HEK293 (cell line): ENCODE measurements around the gene GPR101.

ENCODE experiments used
- CTCF ChIA-PET: fragments of 350-600 bp; formaldehyde crosslinking; extraction: SDS; loops from one replicate; lab custom pipeline; 2021; ENCODE audit warnings: antibody characterized with exemption; lab: Yijun Ruan, JAX
- POLR2A ChIA-PET: fragments of 300-600 bp; formaldehyde crosslinking; extraction: SDS; loops from one replicate; lab custom pipeline; 2020; ENCODE audit warnings: antibody characterized with exemption, inconsistent platforms; lab: Yijun Ruan, JAX
- H3K27ac ChIP-seq: fragments of 200-500 bp; sonication (Bioruptor generic); 2 replicates; pipeline ENCODE4 v1.5.1; 2014; ENCODE audit warnings: low read depth, low read length, control low read depth, inconsistent platforms; ENCODE audit errors: extremely low read depth
- H3K36me3 ChIP-seq, 2 experiments: fragments of 200-500 bp in 1 of 2; sonication (Bioruptor generic) in 1 of 2; 1 replicate in 1 of 2; 2 replicates in 1 of 2; pipeline ENCODE4 v1.5.1; 2014 to 2017; ENCODE audit warnings: inconsistent platforms in 2 of 2, low read length in 2 of 2; ENCODE audit not compliant: control insufficient read depth in 2 of 2, insufficient read depth in 1 of 2
- H3K4me1 ChIP-seq: fragments of 200-500 bp; sonication (Bioruptor generic); 2 replicates; pipeline ENCODE4 v1.5.1; 2014; ENCODE audit warnings: mild to moderate bottlenecking, low read length, inconsistent platforms; ENCODE audit not compliant: control insufficient read depth, insufficient read depth
- H3K4me3 ChIP-seq: 2 replicates; pipeline ENCODE4 v1.5.1; 2011; ENCODE audit warnings: low read depth, mild to moderate bottlenecking, control low read depth, low read length, moderate library complexity
- H3K9me3 ChIP-seq: fragments of 200-500 bp; sonication (Bioruptor generic); 2 replicates; pipeline ENCODE4 v1.5.1; 2014; ENCODE audit warnings: low read depth, low read length, inconsistent platforms; ENCODE audit not compliant: control insufficient read depth, insufficient read depth
- EGR2 ChIP-seq: fragments of 450-650 bp; formaldehyde crosslinking; IDR thresholded peaks from 2 replicates; pipeline ENCODE4 v1.5.1; 2016; ENCODE audit warnings: low read depth, missing biosample characterization, missing genetic modification characterization
- HOXD13 ChIP-seq: sonication (generic); formaldehyde crosslinking; IDR thresholded peaks from 2 replicates; pipeline ENCODE4 v1.8.0; 2022; ENCODE audit warnings: missing genetic modification reagents, borderline replicate concordance
- OSR2 ChIP-seq: fragments of 450-650 bp; formaldehyde crosslinking; IDR thresholded peaks from 2 replicates; pipeline ENCODE4 v1.5.1; 2016; ENCODE audit warnings: missing biosample characterization, missing genetic modification characterization
- OVOL3 ChIP-seq: fragments of 450-650 bp; formaldehyde crosslinking; IDR thresholded peaks from 2 replicates; pipeline ENCODE4 v1.5.1; 2016; ENCODE audit warnings: missing biosample characterization, missing genetic modification characterization
- PRDM1 ChIP-seq: fragments of 450-650 bp; formaldehyde crosslinking; IDR thresholded peaks from 2 replicates; pipeline ENCODE4; 2016; ENCODE audit warnings: missing biosample characterization, missing genetic modification characterization
- REPIN1 ChIP-seq: fragments of 450-650 bp; formaldehyde crosslinking; IDR thresholded peaks from 2 replicates; pipeline ENCODE4 v1.5.1; 2017; ENCODE audit warnings: missing biosample characterization, missing genetic modification characterization, low read depth
- SCRT2 ChIP-seq: fragments of 450-650 bp; formaldehyde crosslinking; IDR thresholded peaks from 2 replicates; pipeline ENCODE4 v1.5.1; 2016; ENCODE audit warnings: missing biosample characterization, missing genetic modification characterization
- ZBTB8A ChIP-seq: fragments of 450-650 bp; formaldehyde crosslinking; IDR thresholded peaks from 2 replicates; pipeline ENCODE4 v1.5.1; 2016; ENCODE audit warnings: missing biosample characterization, missing genetic modification characterization
- ZFP41 ChIP-seq: fragments of 450-650 bp; formaldehyde crosslinking; IDR thresholded peaks from 2 replicates; pipeline ENCODE4 v1.5.1; 2016; ENCODE audit warnings: missing biosample characterization, missing genetic modification characterization, borderline replicate concordance
- ZNF157 ChIP-seq: fragments of 450-650 bp; formaldehyde crosslinking; IDR thresholded peaks from 2 replicates; pipeline ENCODE4 v1.5.1; 2016; ENCODE audit warnings: missing biosample characterization, missing genetic modification characterization
- ZNF335 ChIP-seq: fragments of 450-650 bp; formaldehyde crosslinking; conservative IDR thresholded peaks from 2 replicates; pipeline ENCODE4 v1.5.1; 2016; ENCODE audit warnings: missing biosample characterization, missing genetic modification characterization
- ZNF366 ChIP-seq: fragments of 450-650 bp; formaldehyde crosslinking; conservative IDR thresholded peaks from 2 replicates; pipeline ENCODE4 v1.5.1; 2016; ENCODE audit warnings: missing biosample characterization, missing genetic modification characterization
- ZNF416 ChIP-seq: fragments of 450-650 bp; formaldehyde crosslinking; IDR thresholded peaks from 2 replicates; pipeline ENCODE4 v1.5.1; 2016; ENCODE audit warnings: missing biosample characterization, missing genetic modification characterization
- ZNF791 ChIP-seq: fragments of 450-650 bp; formaldehyde crosslinking; IDR thresholded peaks from 2 replicates; pipeline ENCODE4 v1.5.1; 2016; ENCODE audit warnings: missing biosample characterization, missing genetic modification characterization
- ZNF843 ChIP-seq: fragments of 450-650 bp; formaldehyde crosslinking; IDR thresholded peaks from 2 replicates; pipeline ENCODE4 v1.5.1; 2016; ENCODE audit warnings: missing biosample characterization, missing genetic modification characterization
- TF ChIP-seq, protein P1 (sequence below): fragments of 450-650 bp; formaldehyde crosslinking; IDR thresholded peaks from 2 replicates; pipeline ENCODE4 v1.5.1; 2017; ENCODE audit warnings: missing biosample characterization, missing genetic modification characterization
- TF ChIP-seq, protein P2 (sequence below): fragments of 450-650 bp; formaldehyde crosslinking; IDR thresholded peaks from 2 replicates; pipeline ENCODE4 v1.5.1; 2017; ENCODE audit warnings: missing biosample characterization, missing genetic modification characterization
- TF ChIP-seq, protein P3 (sequence below): fragments of 450-650 bp; formaldehyde crosslinking; optimal IDR thresholded peaks from 2 replicates; pipeline ENCODE3; 2016; ENCODE audit warnings: missing biosample characterization, mild to moderate bottlenecking, missing genetic modification characterization
- TF ChIP-seq, protein P4 (sequence below): fragments of 450-650 bp; formaldehyde crosslinking; IDR thresholded peaks from 2 replicates; pipeline ENCODE4 v1.5.1; 2016; ENCODE audit warnings: missing biosample characterization, missing genetic modification characterization

GPR101 gene

DNA sequence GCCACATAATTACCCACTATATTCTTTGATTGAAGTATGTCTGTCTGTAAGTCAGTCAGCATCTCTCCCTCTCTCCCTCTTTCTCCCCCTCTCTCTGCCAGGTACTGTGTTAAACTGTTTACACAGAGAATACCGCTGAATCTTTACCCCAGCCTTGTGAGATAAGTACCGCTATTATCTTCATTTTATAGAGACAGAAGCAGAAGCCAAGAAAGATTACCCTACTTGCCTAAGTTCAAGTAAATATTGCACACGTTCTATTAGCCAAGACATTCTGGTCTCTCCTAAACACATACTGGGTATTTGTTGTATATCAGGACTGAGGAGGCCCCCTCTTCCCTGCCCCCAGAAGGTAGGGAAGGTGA, 695 bp upstream of the GPR101 start:
- Histone ChIP-seq H3K9me3 (no peaks in the 10 kb centered on the region), H3K36me3 (no peaks in the 10 kb centered on the region), H3K27ac (no peak overlapping the region), H3K4me1 (peaks cover 2% of the 10 kb centered on the region), H3K4me3 (no peak overlapping the region)
- ChIA-PET CTCF (interaction anchor here (1.2 kb wide), 1 partner anchor 18 kb away, joined by 5 read pairs; no protein-coding TSS in a partner anchor), POLR2A (no interaction called here)
- TF ChIP-seq OVOL3 (peak; percentile 25; the same call in 1 of the 2 replicates), ZNF791 (tag by site-specific recombination) (no peak), OSR2 (peak; percentile 85), REPIN1 (tag by site-specific recombination) (no peak)
- TF ChIP-seq, protein P1, sequence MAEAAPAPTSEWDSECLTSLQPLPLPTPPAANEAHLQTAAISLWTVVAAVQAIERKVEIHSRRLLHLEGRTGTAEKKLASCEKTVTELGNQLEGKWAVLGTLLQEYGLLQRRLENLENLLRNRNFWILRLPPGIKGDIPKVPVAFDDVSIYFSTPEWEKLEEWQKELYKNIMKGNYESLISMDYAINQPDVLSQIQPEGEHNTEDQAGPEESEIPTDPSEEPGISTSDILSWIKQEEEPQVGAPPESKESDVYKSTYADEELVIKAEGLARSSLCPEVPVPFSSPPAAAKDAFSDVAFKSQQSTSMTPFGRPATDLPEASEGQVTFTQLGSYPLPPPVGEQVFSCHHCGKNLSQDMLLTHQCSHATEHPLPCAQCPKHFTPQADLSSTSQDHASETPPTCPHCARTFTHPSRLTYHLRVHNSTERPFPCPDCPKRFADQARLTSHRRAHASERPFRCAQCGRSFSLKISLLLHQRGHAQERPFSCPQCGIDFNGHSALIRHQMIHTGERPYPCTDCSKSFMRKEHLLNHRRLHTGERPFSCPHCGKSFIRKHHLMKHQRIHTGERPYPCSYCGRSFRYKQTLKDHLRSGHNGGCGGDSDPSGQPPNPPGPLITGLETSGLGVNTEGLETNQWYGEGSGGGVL = peak; percentile 69

DNA sequence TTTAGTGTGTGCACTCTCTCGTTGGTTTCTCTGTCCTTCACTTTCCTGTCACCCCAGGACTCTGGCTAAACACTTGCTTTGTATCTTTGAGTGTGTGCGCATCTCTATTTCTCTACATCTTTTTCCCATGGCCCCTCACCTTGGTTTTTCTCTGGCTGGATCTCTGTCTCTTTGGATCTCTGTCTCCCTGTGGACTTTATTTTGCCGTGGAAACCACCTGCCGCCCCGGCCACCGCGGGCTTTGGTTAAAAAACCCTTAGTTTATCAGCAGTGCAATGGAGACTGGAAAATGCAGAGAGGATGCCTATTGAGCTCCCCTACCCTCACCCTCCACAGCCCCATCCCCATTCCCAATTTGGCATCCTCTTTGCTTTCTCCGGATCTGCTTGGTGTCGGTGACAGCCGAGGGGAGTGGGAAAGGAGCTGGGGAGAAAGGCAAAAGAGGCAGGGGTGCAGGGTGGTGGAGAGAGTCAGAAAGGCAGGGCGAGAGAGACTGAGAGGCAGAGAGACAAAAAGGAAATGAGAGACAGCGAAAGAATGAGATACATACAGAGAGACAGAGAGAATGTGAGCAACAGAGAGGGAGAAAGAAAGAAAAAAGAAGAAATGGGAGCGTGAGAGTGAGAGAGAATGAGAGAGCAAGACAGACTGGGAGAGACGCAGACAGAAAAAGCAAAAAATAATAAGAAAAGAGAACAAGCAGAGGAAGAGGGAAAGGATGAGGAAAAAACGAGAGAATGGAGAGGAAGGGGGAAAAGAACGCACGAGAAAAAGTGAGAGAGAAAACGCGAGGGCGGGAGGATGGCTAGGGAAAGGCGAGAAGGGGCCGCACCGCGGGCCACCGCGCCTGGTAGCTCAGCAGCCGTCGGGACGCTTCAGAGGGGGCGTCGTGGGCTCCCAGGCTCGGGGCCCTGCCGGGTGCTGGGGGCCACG, 688 bp downstream of the GPR101 start:
- H3K9me3 ChIP-seq = no peaks in the 10 kb centered on the region
- ChIA-PET POLR2A (no interaction called here), CTCF (no interaction called here)
- no peak overlapping the region for H3K4me3 ChIP-seq
- peaks cover 2% of the 10 kb centered on the region for H3K4me1 ChIP-seq
- no peaks in the 10 kb centered on the region for H3K36me3 ChIP-seq
- no peak for TF ChIP-seq ZNF416 (tag by site-specific recombination)
- TF ChIP-seq EGR2 (tag by site-specific recombination) = no peak
- 0 out of 2 replicates have a peak, but pooled peaks have one; percentile 26 for TF ChIP-seq HOXD13
- TF ChIP-seq, protein P2, sequence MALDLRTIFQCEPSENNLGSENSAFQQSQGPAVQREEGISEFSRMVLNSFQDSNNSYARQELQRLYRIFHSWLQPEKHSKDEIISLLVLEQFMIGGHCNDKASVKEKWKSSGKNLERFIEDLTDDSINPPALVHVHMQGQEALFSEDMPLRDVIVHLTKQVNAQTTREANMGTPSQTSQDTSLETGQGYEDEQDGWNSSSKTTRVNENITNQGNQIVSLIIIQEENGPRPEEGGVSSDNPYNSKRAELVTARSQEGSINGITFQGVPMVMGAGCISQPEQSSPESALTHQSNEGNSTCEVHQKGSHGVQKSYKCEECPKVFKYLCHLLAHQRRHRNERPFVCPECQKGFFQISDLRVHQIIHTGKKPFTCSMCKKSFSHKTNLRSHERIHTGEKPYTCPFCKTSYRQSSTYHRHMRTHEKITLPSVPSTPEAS (tag by site-specific recombination) = no peak; the same call in 1 of the 2 replicates
- no peak for TF ChIP-seq ZNF157 (tag by site-specific recombination)
- TF ChIP-seq SCRT2 (tag by site-specific recombination) = peak; percentile 91
- peak; percentile 25; the same call in 1 of the 2 replicates for TF ChIP-seq ZNF843 (tag by site-specific recombination)
- TF ChIP-seq, protein P3, sequence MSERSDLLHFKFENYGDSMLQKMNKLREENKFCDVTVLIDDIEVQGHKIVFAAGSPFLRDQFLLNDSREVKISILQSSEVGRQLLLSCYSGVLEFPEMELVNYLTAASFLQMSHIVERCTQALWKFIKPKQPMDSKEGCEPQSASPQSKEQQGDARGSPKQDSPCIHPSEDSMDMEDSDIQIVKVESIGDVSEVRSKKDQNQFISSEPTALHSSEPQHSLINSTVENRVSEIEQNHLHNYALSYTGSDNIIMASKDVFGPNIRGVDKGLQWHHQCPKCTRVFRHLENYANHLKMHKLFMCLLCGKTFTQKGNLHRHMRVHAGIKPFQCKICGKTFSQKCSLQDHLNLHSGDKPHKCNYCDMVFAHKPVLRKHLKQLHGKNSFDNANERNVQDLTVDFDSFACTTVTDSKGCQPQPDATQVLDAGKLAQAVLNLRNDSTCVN (tag by site-specific recombination) = peak; percentile 46
- TF ChIP-seq ZNF366 (tag by site-specific recombination) = peak; percentile 75
- TF ChIP-seq PRDM1 (tag by site-specific recombination) = peak; percentile 98
- TF ChIP-seq, protein P4, sequence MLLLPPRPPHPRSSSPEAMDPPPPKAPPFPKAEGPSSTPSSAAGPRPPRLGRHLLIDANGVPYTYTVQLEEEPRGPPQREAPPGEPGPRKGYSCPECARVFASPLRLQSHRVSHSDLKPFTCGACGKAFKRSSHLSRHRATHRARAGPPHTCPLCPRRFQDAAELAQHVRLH = no peak
- peak; percentile 35; the same call in 1 of the 2 replicates for TF ChIP-seq ZBTB8A (tag by site-specific recombination)
- TF ChIP-seq ZFP41 = no peak
- peak; percentile 55 for TF ChIP-seq ZNF335 (tag by site-specific recombination)
- no peak overlapping the region for H3K27ac ChIP-seq
